ENCODE results near the gene UBE2M. TPM values are rescaled to one million over a fixed set of nuclear protein-coding genes. Genes with fewer than 3 reads are reported as not detected.

UBE2M gene
- total RNA-seq, 4 donors from 2014 or later = 16.3 to 31.8 (median 20.6) TPM

- no peak for TF ChIP-seq CTCF (IDR thresholded peaks at IDR 0.05; ENCODE audit: low read depth)
Observed at GRCh38 chr19:58559275-58560006, 1.0 kb upstream of the UBE2M start.

GRCh38 chr19:58558623-58559274 is 338 bp upstream of the UBE2M start:
- no peak for TF ChIP-seq CTCF (IDR thresholded peaks at IDR 0.05; ENCODE audit: low read depth)

GRCh38 chr19:58557221-58558065 is 968 bp downstream of the UBE2M start:
- no peak for TF ChIP-seq CTCF (IDR thresholded peaks at IDR 0.05; ENCODE audit: low read depth)

DNA sequence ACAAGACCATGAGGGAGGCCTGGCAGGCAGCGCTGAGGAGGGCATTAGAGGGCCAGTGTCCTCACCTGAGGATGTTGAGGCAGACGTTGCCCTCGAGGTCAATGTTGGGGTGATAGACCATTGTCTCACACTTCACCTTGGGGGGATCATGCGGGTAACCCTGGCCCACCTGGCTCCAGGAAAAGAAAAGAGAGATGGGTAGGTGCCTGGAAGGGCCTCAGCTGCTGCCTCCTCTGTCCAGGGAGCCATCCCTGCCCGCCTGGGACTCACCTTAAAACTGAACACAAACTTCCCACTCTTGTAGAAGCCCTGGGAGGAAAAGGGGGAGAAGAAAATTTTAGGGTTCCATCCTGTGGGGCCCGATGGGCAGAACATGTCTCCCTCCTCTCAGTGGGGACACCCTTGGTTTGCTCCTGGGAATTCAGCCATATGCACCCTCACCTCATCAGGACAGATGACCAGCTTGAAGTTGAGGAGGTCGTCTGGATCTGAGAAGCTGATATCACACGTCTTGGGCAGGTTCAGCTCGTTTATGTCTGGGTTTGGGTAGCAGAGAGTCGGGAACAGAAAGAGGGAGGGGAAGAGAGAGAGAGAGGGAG is 1.7 kb downstream of the UBE2M start:
- TF ChIP-seq CTCF (IDR thresholded peaks at IDR 0.05; ENCODE audit: low read depth) = no peak

GRCh38 chr19:58555920-58556621 is 2.3 kb downstream of the UBE2M start:
- no peak for TF ChIP-seq CTCF (IDR thresholded peaks at IDR 0.05; ENCODE audit: low read depth)

- TF ChIP-seq CTCF (IDR thresholded peaks at IDR 0.05; ENCODE audit: low read depth) = no peak
Observed at GRCh38 chr19:58555369-58555885, 3.0 kb downstream of the UBE2M start.
